ENCODE results near the gene ASB13. TPM values are rescaled to one million over a fixed set of nuclear protein-coding genes. Genes with fewer than 3 reads are reported as not detected.
A peak's percentile ranks its signal among the peaks of the same experiment; 100 is the strongest.

The ASB13 gene
- total RNA-seq, 2 experiments from 2014 or later, result 1.9 to 2.9 TPM

GRCh38 chr10:5659702-5660528 lies 6.5 kb downstream of the ASB13 start:
- peak overlapping the region; percentile 19 for H3K27ac Mint-ChIP-seq

GRCh38 chr10:5658871-5659618 lies 7.3 kb downstream of the ASB13 start:
- ChIA-PET CTCF (no interaction called here), POLR2A (no interaction called here)
- Mint-ChIP-seq H3K9me3 (no peaks in the 10 kb centered on the region), H3K4me1 (ENCODE audit: low read depth) (peaks cover 52% of the 10 kb centered on the region), H3K27me3 (no peaks in the 10 kb centered on the region), H3K27ac (peak overlapping the region; percentile 19), H3K4me3 (no peak overlapping the region), H3K36me3 (ENCODE audit: low read depth) (no peaks in the 10 kb centered on the region)
- H3K4me1 ChIP-seq (ENCODE audit: insufficient read depth, low read length), result peaks cover 36% of the 10 kb centered on the region
- DNase-seq (no peak), ATAC-seq (ENCODE audit: poor library complexity) (no peak)
- intact Hi-C loops (cut with DNase I, micrococcal nuclease), result no loop called here
- H3K4me3 ChIP-seq (ENCODE audit: low read length), result no peak overlapping the region
- no peaks in the 10 kb centered on the region for H3K27me3 ChIP-seq (ENCODE audit: control insufficient read depth in 1 of 2, insufficient read depth in 2 of 2, low read length in 2 of 2)
- no peak overlapping the region for H3K27ac ChIP-seq (ENCODE audit: low read depth in 1 of 2, low read length in 2 of 2)
- TF ChIP-seq CTCF (IDR thresholded peaks at IDR 0.05), result no peak
- no peaks in the 10 kb centered on the region for H3K9me3 ChIP-seq (ENCODE audit: control insufficient read depth in 1 of 2, insufficient read depth in 1 of 2, low read length in 2 of 2)
- H3K36me3 ChIP-seq (ENCODE audit: insufficient read depth, low read length), result no peaks in the 10 kb centered on the region

More at GRCh38 chr10:5659702-5660528, 6.5 kb downstream of the ASB13 start:
- intact Hi-C loops (cut with DNase I, micrococcal nuclease), result no loop called here
- Histone ChIP-seq H3K27me3 (ENCODE audit: control insufficient read depth in 1 of 2, insufficient read depth in 2 of 2, low read length in 2 of 2) (no peaks in the 10 kb centered on the region), H3K27ac (ENCODE audit: low read depth in 1 of 2, low read length in 2 of 2) (no peak overlapping the region), H3K4me1 (ENCODE audit: insufficient read depth, low read length) (peaks cover 32% of the 10 kb centered on the region), H3K36me3 (ENCODE audit: insufficient read depth, low read length) (no peaks in the 10 kb centered on the region), H3K9me3 (ENCODE audit: control insufficient read depth in 1 of 2, insufficient read depth in 1 of 2, low read length in 2 of 2) (no peaks in the 10 kb centered on the region), H3K4me3 (ENCODE audit: low read length) (no peak overlapping the region)
- H3K27me3 Mint-ChIP-seq, result no peaks in the 10 kb centered on the region
- TF ChIP-seq CTCF (IDR thresholded peaks at IDR 0.05), result no peak
- CTCF ChIA-PET, result interaction anchor here (1.1 kb wide), 1 partner anchor 30 kb away, joined by 3 read pairs; no protein-coding TSS in a partner anchor
- no peaks in the 10 kb centered on the region for H3K36me3 Mint-ChIP-seq (ENCODE audit: low read depth)
- H3K9me3 Mint-ChIP-seq, result no peaks in the 10 kb centered on the region
- DNase-seq (peak in 6 of 14 experiments; percentile 5 to 55 (median 28)), ATAC-seq (ENCODE audit: poor library complexity) (no peak)
- H3K4me1 Mint-ChIP-seq (ENCODE audit: low read depth), result peaks cover 50% of the 10 kb centered on the region
- no peak overlapping the region for H3K4me3 Mint-ChIP-seq
- POLR2A ChIA-PET, result no interaction called here

- peaks cover 52% of the 10 kb centered on the region for H3K4me1 Mint-ChIP-seq (ENCODE audit: low read depth)
- peak overlapping the region; percentile 62 for H3K27ac Mint-ChIP-seq
- ChIA-PET CTCF (no interaction called here), POLR2A (interaction anchor here (0.7 kb wide), 1 partner anchor 901 kb away, joined by 4 read pairs; no protein-coding TSS in a partner anchor)
- H3K4me3 Mint-ChIP-seq, result peak overlapping the region; percentile 59
- no peak for TF ChIP-seq CTCF (IDR thresholded peaks at IDR 0.05)
- Histone ChIP-seq H3K4me1 (ENCODE audit: insufficient read depth, low read length) (peaks cover 36% of the 10 kb centered on the region), H3K36me3 (ENCODE audit: insufficient read depth, low read length) (no peaks in the 10 kb centered on the region), H3K4me3 (ENCODE audit: low read length) (no peak overlapping the region), H3K9me3 (ENCODE audit: control insufficient read depth in 1 of 2, insufficient read depth in 1 of 2, low read length in 2 of 2) (no peaks in the 10 kb centered on the region), H3K27ac (ENCODE audit: low read depth in 1 of 2, low read length in 2 of 2) (no peak overlapping the region), H3K27me3 (ENCODE audit: control insufficient read depth in 1 of 2, insufficient read depth in 2 of 2, low read length in 2 of 2) (no peaks in the 10 kb centered on the region)
- ATAC-seq (ENCODE audit: poor library complexity), result no peak
- H3K36me3 Mint-ChIP-seq (ENCODE audit: low read depth), result no peaks in the 10 kb centered on the region
- DNase-seq, result peak in 2 of 14 experiments; percentile 7 to 23
- no peaks in the 10 kb centered on the region for H3K9me3 Mint-ChIP-seq
- intact Hi-C loops (cut with DNase I, micrococcal nuclease), result no loop called here
- no peaks in the 10 kb centered on the region for H3K27me3 Mint-ChIP-seq
Observed at GRCh38 chr10:5656737-5657579, 9.4 kb downstream of the ASB13 start.
